CD14-positive monocyte (primary cell): Measurements from ENCODE around the gene DOCK4. TPM values are rescaled to one million over a fixed set of nuclear protein-coding genes. Genes with fewer than 3 reads are reported as not detected.

Experiments used
- DNase-seq, 3 donors: peaks; one replicate each; pipeline ENCODE4 v3.0.0-alpha.2; 2011 to 2022
- H2AFZ ChIP-seq: 2 replicates; pipeline ENCODE4 v1.6.0; 2012; ENCODE audit warnings: mild to moderate bottlenecking, low read depth, low read length, inconsistent platforms; ENCODE audit not compliant: insufficient read depth, poor library complexity, severe bottlenecking
- H3K27ac ChIP-seq, 2 donors: 1 replicate in 1 of 2; 2 replicates in 1 of 2; pipeline ENCODE4 v1.5.1; 2012 to 2013; ENCODE audit warnings: low read length in 2 of 2, control low read depth in 1 of 2, inconsistent platforms in 1 of 2, low read depth in 1 of 2, mild to moderate bottlenecking in 1 of 2
- H3K27me3 ChIP-seq, 2 donors: one replicate each; pipeline versions ENCODE4 v1.6.0 to v1.6.1; 2011 to 2013; ENCODE audit warnings: low read length in 2 of 2; ENCODE audit not compliant: control insufficient read depth in 2 of 2, insufficient read depth in 2 of 2
- H3K36me3 ChIP-seq, 2 donors: replicated peaks in 1 of 2; 1 replicate in 1 of 2; 2 replicates in 1 of 2; pipeline versions ENCODE4 v1.5.1 to v1.6.1; 2012 to 2013; ENCODE audit warnings: low read length in 2 of 2, control low read depth in 1 of 2, inconsistent platforms in 1 of 2, mild to moderate bottlenecking in 1 of 2; ENCODE audit not compliant: insufficient read depth in 2 of 2, control insufficient read depth in 1 of 2
- H3K4me1 ChIP-seq, 2 donors: 1 replicate in 1 of 2; 2 replicates in 1 of 2; pipeline versions ENCODE4 v1.5.1 to v1.6.1; 2012 to 2013; ENCODE audit warnings: low read length in 2 of 2, control low read depth in 1 of 2, inconsistent platforms in 1 of 2, mild to moderate bottlenecking in 1 of 2, moderate library complexity in 1 of 2; ENCODE audit not compliant: insufficient read depth in 2 of 2, control insufficient read depth in 1 of 2
- H3K4me2 ChIP-seq: replicated peaks from 2 replicates; pipeline ENCODE3; 2012; ENCODE audit warnings: low read length, moderate library complexity, mild to moderate bottlenecking; ENCODE audit not compliant: poor library complexity, severe bottlenecking; ENCODE audit errors: extremely low read depth
- H3K4me3 ChIP-seq, 3 experiments: fragments of 200-600 bp in 1 of 3; sonication (generic) in 1 of 3; replicated peaks in 1 of 3; 1 replicate in 2 of 3; 2 replicates in 1 of 3; pipeline ENCODE4 v1.5.1; 2011 to 2013; ENCODE audit warnings: low read length in 3 of 3, mild to moderate bottlenecking in 3 of 3, control low read depth in 2 of 3, low read depth in 2 of 3, inconsistent platforms in 1 of 3, moderate library complexity in 1 of 3
- H3K79me2 ChIP-seq: 2 replicates; pipeline ENCODE4 v1.6.0; 2012; ENCODE audit warnings: mild to moderate bottlenecking, control low read depth, inconsistent platforms, low read length, moderate library complexity; ENCODE audit not compliant: insufficient read depth
- H3K9ac ChIP-seq: 2 replicates; pipeline ENCODE4 v1.6.0; 2017; ENCODE audit warnings: low read length, mild to moderate bottlenecking; ENCODE audit not compliant: insufficient read depth, poor library complexity, severe bottlenecking
- H3K9me3 ChIP-seq, 2 donors: replicated peaks in 1 of 2; 1 replicate in 1 of 2; 2 replicates in 1 of 2; pipeline versions ENCODE4 v1.5.1 to v1.6.1; 2012 to 2013; ENCODE audit warnings: low read length in 2 of 2, control low read depth in 1 of 2; ENCODE audit not compliant: control insufficient read depth in 1 of 2, insufficient read depth in 1 of 2
- H4K20me1 ChIP-seq: 2 replicates; pipeline ENCODE4 v1.6.0; 2012; ENCODE audit warnings: mild to moderate bottlenecking, low read length, control low read depth, moderate library complexity; ENCODE audit not compliant: insufficient read depth
- H3K27ac Mint-ChIP-seq, 7 donors: one replicate each; pipeline ENCODE4 v1.8.0; 2020; ENCODE audit warnings: mild to moderate bottlenecking in 7 of 7, mixed read lengths in 7 of 7, moderate library complexity in 6 of 7, inconsistent platforms in 2 of 7
- H3K27me3 Mint-ChIP-seq, 3 donors: one replicate each; pipeline ENCODE4 v1.8.0; 2021 to 2022; ENCODE audit warnings: low read depth in 3 of 3, mild to moderate bottlenecking in 3 of 3, mixed read lengths in 3 of 3, moderate library complexity in 3 of 3, inconsistent platforms in 1 of 3
- H3K36me3 Mint-ChIP-seq, 2 donors: one replicate each; pipeline ENCODE4 v1.8.0; 2020; ENCODE audit warnings: mixed read lengths in 2 of 2, inconsistent platforms in 1 of 2, mild to moderate bottlenecking in 1 of 2
- H3K4me1 Mint-ChIP-seq: one replicate; pipeline ENCODE4 v1.8.0; 2020; ENCODE audit warnings: mild to moderate bottlenecking, mixed read lengths
- H3K4me3 Mint-ChIP-seq, 2 donors: one replicate each; pipeline ENCODE4 v1.8.0; 2020; ENCODE audit warnings: mild to moderate bottlenecking in 2 of 2, mixed read lengths in 2 of 2, moderate library complexity in 1 of 2
- H3K9me3 Mint-ChIP-seq, 7 donors: one replicate each; pipeline ENCODE4 v1.8.0; 2020 to 2022; ENCODE audit warnings: mixed read lengths in 7 of 7, mild to moderate bottlenecking in 6 of 7, moderate library complexity in 6 of 7, inconsistent platforms in 2 of 7
- WGBS: methylation state at CpG from one replicate; pipeline ENCODE4 v1.1.5; 2013; ENCODE audit warnings: missing lambda C conversion rate; ENCODE audit not compliant: insufficient coverage; 5-methylcytosine and 5-hydroxymethylcytosine counted together
- intact Hi-C, 2 donors: fragments of 100-400 bp; cut with micrococcal nuclease; formaldehyde crosslinking; loops; one replicate each; pipeline versions ENCODE4 v1.15.0 to v1.15.1; 2023
- polyA plus RNA-seq, 3 donors: library from polyadenylated mRNA; depleted of rRNA in 1 of 3; unstranded in 2 of 3; stranded (reverse) in 1 of 3; fragments of 300-500 nt in 2 of 3; fragments of >200 nt in 1 of 3; fragmentation: Illumina TruSeq in 2 of 3; gene quantifications; 1 replicate in 2 of 3; 2 replicates in 1 of 3; pipeline ENCODE4 v1.2.3, GENCODE V29; 2012 to 2021
- TF ChIP-seq, protein P1 (sequence below): fragments of 200-600 bp; IDR thresholded peaks from one replicate; pipeline ENCODE4 v1.8.0; 2022; ENCODE audit warnings: antibody characterized with exemption, mild to moderate bottlenecking

The DOCK4 gene
- polyA plus RNA-seq, 3 donors: 1.3 to 5.0 (median 2.7) TPM

DNA sequence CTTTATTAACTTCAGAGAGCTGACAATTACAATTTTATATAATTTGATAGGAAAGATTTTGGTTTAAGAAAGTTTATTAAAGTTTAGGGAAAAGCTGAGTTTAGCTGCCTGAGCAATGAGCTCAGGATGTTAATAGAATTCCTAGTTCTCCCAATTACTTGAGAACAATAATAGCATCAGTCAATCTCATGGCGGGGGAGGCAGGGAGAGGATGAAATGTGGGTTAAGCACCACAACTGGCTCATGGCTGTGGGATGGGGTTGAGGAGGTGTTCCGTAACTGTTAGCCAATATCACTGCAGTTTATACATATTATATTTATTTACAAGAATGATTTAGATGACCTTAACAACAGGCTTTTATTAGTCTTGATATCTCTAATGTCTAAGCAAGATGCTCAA, 377.0 kb downstream of the DOCK4 start:
- intact Hi-C loops: no loop called here
- Mint-ChIP-seq H3K4me3 (no peak overlapping the region), H3K4me1 (peaks cover 2% of the 10 kb centered on the region), H3K36me3 (no peaks in the 10 kb centered on the region), H3K27me3 (peaks cover 0 to 3% (median 0%) of the 10 kb centered on the region in 3 donors), H3K27ac (peak overlapping the region in 1 of 7 donors; percentile 45), H3K9me3 (peaks cover 0 to 9% (median 2%) of the 10 kb centered on the region in 7 donors)
- TF ChIP-seq, protein P1, sequence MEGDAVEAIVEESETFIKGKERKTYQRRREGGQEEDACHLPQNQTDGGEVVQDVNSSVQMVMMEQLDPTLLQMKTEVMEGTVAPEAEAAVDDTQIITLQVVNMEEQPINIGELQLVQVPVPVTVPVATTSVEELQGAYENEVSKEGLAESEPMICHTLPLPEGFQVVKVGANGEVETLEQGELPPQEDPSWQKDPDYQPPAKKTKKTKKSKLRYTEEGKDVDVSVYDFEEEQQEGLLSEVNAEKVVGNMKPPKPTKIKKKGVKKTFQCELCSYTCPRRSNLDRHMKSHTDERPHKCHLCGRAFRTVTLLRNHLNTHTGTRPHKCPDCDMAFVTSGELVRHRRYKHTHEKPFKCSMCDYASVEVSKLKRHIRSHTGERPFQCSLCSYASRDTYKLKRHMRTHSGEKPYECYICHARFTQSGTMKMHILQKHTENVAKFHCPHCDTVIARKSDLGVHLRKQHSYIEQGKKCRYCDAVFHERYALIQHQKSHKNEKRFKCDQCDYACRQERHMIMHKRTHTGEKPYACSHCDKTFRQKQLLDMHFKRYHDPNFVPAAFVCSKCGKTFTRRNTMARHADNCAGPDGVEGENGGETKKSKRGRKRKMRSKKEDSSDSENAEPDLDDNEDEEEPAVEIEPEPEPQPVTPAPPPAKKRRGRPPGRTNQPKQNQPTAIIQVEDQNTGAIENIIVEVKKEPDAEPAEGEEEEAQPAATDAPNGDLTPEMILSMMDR: no peak
- Histone ChIP-seq H3K4me3 (no peak overlapping the region), H3K27ac (no peak overlapping the region), H4K20me1 (no peaks in the 10 kb centered on the region), H2AFZ (no peak overlapping the region), H3K9ac (no peak overlapping the region), H3K79me2 (no peaks in the 10 kb centered on the region), H3K36me3 (no peaks in the 10 kb centered on the region), H3K4me1 (no peaks in the 10 kb centered on the region), H3K27me3 (no peaks in the 10 kb centered on the region), H3K4me2 (no peak overlapping the region), H3K9me3 (no peaks in the 10 kb centered on the region)
- DNase-seq: no peak
- WGBS: no CpG with 5 or more reads among the region's 2 CpGs

DNA sequence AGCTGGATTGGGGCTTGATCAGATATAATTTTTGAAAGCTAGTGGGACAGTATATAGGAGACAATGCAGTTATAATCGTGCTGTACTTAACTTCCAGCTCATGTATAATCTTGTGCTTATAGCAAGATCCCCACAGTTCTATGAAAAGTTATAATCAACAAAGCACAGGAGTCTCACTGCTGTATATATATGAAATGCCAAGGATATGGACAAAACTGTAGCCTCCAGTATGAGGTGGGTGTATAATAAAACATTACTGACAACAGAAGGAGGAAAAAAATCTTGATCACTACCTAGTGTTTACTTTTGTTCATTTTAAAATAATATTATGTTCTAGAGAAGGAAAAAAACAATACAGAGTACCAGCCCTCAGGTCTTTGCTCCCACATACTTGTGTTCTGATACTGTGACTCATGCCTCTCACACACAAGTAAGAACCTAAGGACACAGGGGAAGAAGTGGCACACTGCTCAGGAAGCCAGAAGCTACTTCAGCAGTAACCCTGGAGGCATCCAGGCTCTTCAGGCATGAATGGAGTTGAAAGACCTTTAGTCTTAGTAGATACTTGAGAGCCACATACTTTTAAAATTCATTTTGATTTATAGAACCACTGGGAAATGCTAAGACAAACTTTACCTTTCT, 378.2 kb downstream of the DOCK4 start:
- H3K4me2 ChIP-seq: no peak overlapping the region
- Mint-ChIP-seq H3K27ac (no peak overlapping the region), H3K27me3 (peaks cover 0 to 3% (median 0%) of the 10 kb centered on the region in 3 donors), H3K4me1 (peaks cover 2% of the 10 kb centered on the region), H3K4me3 (no peak overlapping the region), H3K9me3 (peaks cover 0 to 9% (median 2%) of the 10 kb centered on the region in 7 donors), H3K36me3 (no peaks in the 10 kb centered on the region)
- TF ChIP-seq, protein P1: no peak
- no peak overlapping the region for H2AFZ ChIP-seq
- no peaks in the 10 kb centered on the region for H3K27me3 ChIP-seq
- DNase-seq: no peak
- no peaks in the 10 kb centered on the region for H3K36me3 ChIP-seq
- no peak overlapping the region for H3K4me3 ChIP-seq
- no peak overlapping the region for H3K9ac ChIP-seq
- H3K9me3 ChIP-seq: no peaks in the 10 kb centered on the region
- H3K27ac ChIP-seq: no peak overlapping the region
- H3K79me2 ChIP-seq: no peaks in the 10 kb centered on the region
- intact Hi-C loops: no loop called here
- no CpG with 5 or more reads among the region's 1 CpG for WGBS
- H3K4me1 ChIP-seq: no peaks in the 10 kb centered on the region
- no peaks in the 10 kb centered on the region for H4K20me1 ChIP-seq
